ENCODE measurements around the gene GMDS. TPM values are rescaled to one million over a fixed set of nuclear protein-coding genes. Genes with fewer than 3 reads are reported as not detected.

GMDS gene
- total and polyA plus RNA-seq, 7 donors, result 2.8 to 6.6 (median 4.7) TPM

DNA sequence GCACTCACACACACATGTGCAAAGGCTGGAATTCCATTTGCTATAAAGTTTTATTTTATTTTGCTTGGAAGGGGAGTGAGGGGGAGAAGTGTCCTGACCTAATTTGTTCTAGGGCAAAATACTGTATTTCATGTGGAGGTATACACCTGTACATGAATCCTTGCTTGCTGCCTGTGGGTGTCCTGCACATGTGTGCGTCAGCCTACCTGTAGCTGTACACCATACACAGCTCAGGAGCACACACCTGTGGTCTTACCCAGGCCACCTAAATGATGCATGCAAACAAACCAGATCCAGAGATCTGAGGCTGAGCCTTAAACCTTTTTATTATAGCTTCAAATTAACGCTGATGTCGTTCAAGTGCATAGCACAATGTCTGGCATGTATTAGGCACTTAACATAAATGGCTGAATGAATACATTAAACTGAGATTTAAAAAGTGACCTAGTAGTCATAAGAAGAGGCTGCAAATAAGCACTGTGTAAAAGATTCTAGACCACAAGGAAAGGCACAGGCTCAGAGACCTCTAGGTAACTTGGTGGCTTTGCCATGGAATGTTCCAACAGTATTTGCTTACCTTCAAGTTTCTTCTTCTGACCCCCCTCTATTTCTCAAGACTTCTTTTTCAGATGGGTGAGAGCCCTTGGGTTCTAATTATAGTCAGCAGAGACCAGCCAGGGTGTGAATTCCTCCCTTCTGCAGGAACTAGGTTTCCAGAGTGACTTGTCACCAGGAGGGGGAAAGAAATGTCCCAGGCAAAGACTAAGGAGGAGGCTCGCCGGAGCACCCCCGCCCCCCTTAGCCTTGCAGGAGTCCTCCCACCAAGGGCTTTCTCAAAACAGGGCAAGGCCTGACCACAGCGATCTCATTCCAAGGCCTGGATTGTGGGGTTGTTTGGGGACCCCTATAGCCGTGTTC lies 622.3 kb downstream of the GMDS start:
- no peak for TF ChIP-seq CTCF (IDR thresholded peaks at IDR 0.05)
- Histone ChIP-seq H3K9me3 (no peaks in the 10 kb centered on the region), H3K27me3 (ENCODE audit: insufficient read depth in 3 of 3, low read length in 2 of 3) (peaks cover 0 to 95% (median 32%) of the 10 kb centered on the region in 3 donors), H3K4me3 (peak overlapping the region; percentile 78), H3K27ac (no peak overlapping the region), H3K4me1 (peaks cover 8% of the 10 kb centered on the region), H3K36me3 (ENCODE audit: insufficient read depth in 1 of 2, low read depth in 1 of 2) (no peaks in the 10 kb centered on the region)
- no peak for ATAC-seq
- peak in 1 of 2 donors; percentile 34 for DNase-seq
- WGBS, 3 donors, result 91 to 97% (median 93%) methylated on average over 8 of the region's 8 CpGs
- intact Hi-C loops (cut with DNase I), result loop anchor here in 1 of 2 donors (5.0 kb wide), 1 partner anchor 64 kb away; no protein-coding TSS in a partner anchor

- no peak for TF ChIP-seq CTCF (IDR thresholded peaks at IDR 0.05)
- peak in 1 of 2 donors; percentile 46 for DNase-seq
- peaks cover 8% of the 10 kb centered on the region for H3K4me1 ChIP-seq
- no peak overlapping the region for H3K4me3 ChIP-seq
- no peak overlapping the region for H3K27ac ChIP-seq
- no peak for ATAC-seq
- peaks cover 0 to 93% (median 31%) of the 10 kb centered on the region in 3 donors for H3K27me3 ChIP-seq (ENCODE audit: insufficient read depth in 3 of 3, low read length in 2 of 3)
- no peaks in the 10 kb centered on the region for H3K9me3 ChIP-seq
- WGBS, 3 donors, result 82 to 91% (median 88%) methylated on average over 14 to 15 of the region's 15 CpGs
- no peaks in the 10 kb centered on the region for H3K36me3 ChIP-seq (ENCODE audit: insufficient read depth in 1 of 2, low read depth in 1 of 2)
- intact Hi-C loops (cut with DNase I), result loop anchor here in 1 of 2 donors (5.0 kb wide), 1 partner anchor 65 kb away; no protein-coding TSS in a partner anchor
Measured at GRCh38 chr6:1622220-1622850, 623.1 kb downstream of the GMDS start.

DNA sequence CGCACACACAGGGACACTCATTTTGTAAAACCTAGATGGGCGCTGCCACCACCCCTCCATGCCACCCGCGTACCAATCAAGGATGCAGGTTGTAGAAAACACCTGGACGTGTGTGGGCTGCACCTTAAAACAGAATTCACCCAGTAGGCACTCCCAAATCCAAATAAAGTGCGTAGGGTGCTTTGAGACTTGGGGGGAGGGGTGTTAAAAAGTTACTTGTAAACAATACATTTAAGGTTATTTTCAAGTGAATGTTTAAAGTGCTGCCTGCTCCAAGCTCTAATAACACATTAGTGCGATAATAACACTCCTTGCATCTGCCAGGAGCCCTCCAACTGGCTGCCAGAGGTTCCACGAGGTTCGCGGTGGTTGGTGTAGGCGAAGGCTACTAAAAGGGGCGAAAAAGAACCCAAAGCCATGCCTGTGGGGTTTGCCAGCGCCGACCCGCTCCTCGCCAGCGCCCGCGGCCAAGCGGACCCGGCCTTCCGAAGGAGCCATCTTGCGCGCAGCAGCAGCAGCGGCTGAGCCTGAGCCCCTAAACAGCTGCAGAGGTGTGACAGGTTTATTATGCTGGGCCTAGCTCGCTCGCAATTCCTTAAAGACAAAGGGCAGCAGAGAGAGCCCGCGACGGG lies 624.2 kb downstream of the GMDS start:
- 96 to 97% (median 97%) methylated on average over 29 to 30 of the region's 30 CpGs for WGBS, 3 donors
- peaks cover 8% of the 10 kb centered on the region for H3K4me1 ChIP-seq
- no peaks in the 10 kb centered on the region for H3K36me3 ChIP-seq (ENCODE audit: insufficient read depth in 1 of 2, low read depth in 1 of 2)
- intact Hi-C loops (cut with DNase I), result loop anchor here in 1 of 2 donors (5.0 kb wide), 1 partner anchor 66 kb away; no protein-coding TSS in a partner anchor
- peaks cover 0 to 87% (median 28%) of the 10 kb centered on the region in 3 donors for H3K27me3 ChIP-seq (ENCODE audit: insufficient read depth in 3 of 3, low read length in 2 of 3)
- no peaks in the 10 kb centered on the region for H3K9me3 ChIP-seq
- ATAC-seq (no peak), DNase-seq (peak in 1 of 2 donors; percentile 46)
- no peak for TF ChIP-seq CTCF (IDR thresholded peaks at IDR 0.05)
- no peak overlapping the region for H3K4me3 ChIP-seq
- H3K27ac ChIP-seq, result no peak overlapping the region

GRCh38 chr6:1620504-1621069 lies 624.8 kb downstream of the GMDS start:
- TF ChIP-seq CTCF (IDR thresholded peaks at IDR 0.05), result no peak
- Histone ChIP-seq H3K36me3 (ENCODE audit: insufficient read depth in 1 of 2, low read depth in 1 of 2) (no peaks in the 10 kb centered on the region), H3K27me3 (ENCODE audit: insufficient read depth in 3 of 3, low read length in 2 of 3) (peaks cover 0 to 87% (median 24%) of the 10 kb centered on the region in 3 donors)

More at GRCh38 chr6:1620504-1621069, 624.8 kb downstream of the GMDS start:
- no peak overlapping the region for H3K27ac ChIP-seq
- H3K4me3 ChIP-seq, result peak overlapping the region; percentile 53
- no peak for ATAC-seq
- intact Hi-C loops (cut with DNase I), result loop anchor here in 1 of 2 donors (5.0 kb wide), 1 partner anchor 67 kb away; no protein-coding TSS in a partner anchor
- H3K9me3 ChIP-seq, result no peaks in the 10 kb centered on the region
- peak in 1 of 2 donors; percentile 41 for DNase-seq
- 63 to 65% (median 63%) methylated on average over 44 to 50 of the region's 50 CpGs for WGBS, 3 donors
- peaks cover 8% of the 10 kb centered on the region for H3K4me1 ChIP-seq

Data from psoas muscle (tissue), 8 donors.